WTC11 (cell line): ENCODE data around the gene NT5C1B. TPM values are rescaled to one million over a fixed set of nuclear protein-coding genes. Genes with fewer than 3 reads are reported as not detected.

ENCODE experiments used
- ARID4B ChIP-seq: sonication (generic); formaldehyde crosslinking; IDR thresholded peaks from 2 replicates; pipeline ENCODE4 v1.8.0; 2023; ENCODE audit warnings: missing genetic modification reagents, mild to moderate bottlenecking, borderline replicate concordance
- ATF1 ChIP-seq: sonication (generic); formaldehyde crosslinking; IDR thresholded peaks from 2 replicates; pipeline ENCODE4 v1.8.1; 2023; ENCODE audit warnings: mild to moderate bottlenecking, moderate library complexity, missing genetic modification reagents
- ATF2 ChIP-seq: sonication (generic); formaldehyde crosslinking; IDR thresholded peaks from 2 replicates; pipeline ENCODE4 v1.8.1; 2022; ENCODE audit warnings: low read depth, missing genetic modification reagents, borderline replicate concordance
- CBFB ChIP-seq: sonication (generic); formaldehyde crosslinking; IDR thresholded peaks from 2 replicates; pipeline ENCODE4 v1.8.1; 2022; ENCODE audit warnings: mild to moderate bottlenecking, low read depth, missing genetic modification reagents
- CREB1 ChIP-seq: sonication (generic); formaldehyde crosslinking; IDR thresholded peaks from 2 replicates; pipeline ENCODE4 v1.8.0; 2023; ENCODE audit warnings: mild to moderate bottlenecking, missing genetic modification reagents
- ETV6 ChIP-seq: sonication (generic); formaldehyde crosslinking; IDR thresholded peaks from 2 replicates; pipeline ENCODE4 v1.8.1; 2022; ENCODE audit warnings: mild to moderate bottlenecking, missing genetic modification reagents
- GABPB1 ChIP-seq: sonication (generic); formaldehyde crosslinking; IDR thresholded peaks from 2 replicates; pipeline ENCODE4 v1.8.1; 2023; ENCODE audit warnings: mild to moderate bottlenecking, missing genetic modification reagents
- HMGXB4 ChIP-seq: sonication (generic); formaldehyde crosslinking; IDR thresholded peaks from 2 replicates; pipeline ENCODE4 v1.8.1; 2023; ENCODE audit warnings: mild to moderate bottlenecking, moderate library complexity, missing genetic modification reagents
- IRF2 ChIP-seq: sonication (generic); formaldehyde crosslinking; IDR thresholded peaks from 2 replicates; pipeline ENCODE4 v1.8.0; 2022; ENCODE audit warnings: low read depth, missing genetic modification reagents, borderline replicate concordance
- KAT7 ChIP-seq: sonication (generic); formaldehyde crosslinking; IDR thresholded peaks from 2 replicates; pipeline ENCODE4 v1.8.1; 2023; ENCODE audit warnings: missing genetic modification reagents, mild to moderate bottlenecking, borderline replicate concordance
- MXD4 ChIP-seq: fragments of 250-450 bp; sonication (Bioruptor Pico); IDR thresholded peaks from 2 replicates; pipeline ENCODE4 v1.8.0; 2021; ENCODE audit warnings: mild to moderate bottlenecking, moderate library complexity, borderline replicate concordance
- PRDM15 ChIP-seq: sonication (generic); formaldehyde crosslinking; IDR thresholded peaks from 2 replicates; pipeline ENCODE4 v1.8.0; 2022; ENCODE audit warnings: missing genetic modification reagents
- RORB ChIP-seq: fragments of 250-450 bp; sonication (Bioruptor Pico); IDR thresholded peaks from 2 replicates; pipeline ENCODE4 v1.9.0; 2021; ENCODE audit warnings: mild to moderate bottlenecking
- SMAD3 ChIP-seq: sonication (generic); formaldehyde crosslinking; IDR thresholded peaks from 2 replicates; pipeline ENCODE4 v1.8.0; 2022; ENCODE audit warnings: missing genetic modification reagents, mild to moderate bottlenecking, borderline replicate concordance
- SMAD4 ChIP-seq: sonication (generic); formaldehyde crosslinking; IDR thresholded peaks from 2 replicates; pipeline ENCODE4 v1.8.0; 2022; ENCODE audit warnings: mild to moderate bottlenecking, missing genetic modification reagents
- SP1 ChIP-seq: sonication (generic); formaldehyde crosslinking; conservative IDR thresholded peaks from 2 replicates; pipeline ENCODE4 v1.8.1; 2022; ENCODE audit warnings: missing genetic modification reagents
- TCF7 ChIP-seq: sonication (generic); formaldehyde crosslinking; IDR thresholded peaks from 2 replicates; pipeline ENCODE4 v1.8.0; 2022; ENCODE audit warnings: mild to moderate bottlenecking, low read depth, missing genetic modification reagents, moderate library complexity
- USF1 ChIP-seq: sonication (generic); formaldehyde crosslinking; IDR thresholded peaks from 2 replicates; pipeline ENCODE4 v1.8.0; 2022; ENCODE audit warnings: mild to moderate bottlenecking, missing genetic modification reagents
- ZNF263 ChIP-seq: sonication (generic); formaldehyde crosslinking; IDR thresholded peaks from 2 replicates; pipeline ENCODE4 v1.8.1; 2022; ENCODE audit warnings: low read depth, mild to moderate bottlenecking, moderate library complexity, missing genetic modification reagents
- ZNF317 ChIP-seq: sonication (generic); formaldehyde crosslinking; IDR thresholded peaks from 2 replicates; pipeline ENCODE4 v1.8.1; 2023; ENCODE audit warnings: low read depth, mild to moderate bottlenecking, moderate library complexity, missing genetic modification reagents, borderline replicate concordance
- ZNF396 ChIP-seq: fragments of 250-450 bp; sonication (Bioruptor Pico); IDR thresholded peaks from 2 replicates; pipeline ENCODE4 v1.8.0; 2021; ENCODE audit warnings: mild to moderate bottlenecking, moderate library complexity, borderline replicate concordance
- ZNF416 ChIP-seq: fragments of 250-450 bp; sonication (Bioruptor Pico); IDR thresholded peaks from 2 replicates; pipeline ENCODE4 v1.9.0; 2021; ENCODE audit warnings: mild to moderate bottlenecking, inconsistent platforms
- ZNF512 ChIP-seq: sonication (generic); formaldehyde crosslinking; IDR thresholded peaks from 2 replicates; pipeline ENCODE4 v1.8.1; 2022; ENCODE audit warnings: missing genetic modification reagents, borderline replicate concordance
- total RNA-seq: library from RNA; stranded (reverse); gene quantifications from 3 replicates; pipeline ENCODE4 v1.2.3, GENCODE V29; 2021

NT5C1B gene
- total RNA-seq, 1 experiment from 2014 or later = not detected

GRCh38 chr2:18560031-18560796 lies 29.2 kb downstream of the NT5C1B start, which contains the start of gene RDH14 (continued):
- TF ChIP-seq ETV6 (CRISPR knock-in tag) (no peak), ZNF263 (no peak), USF1 (peak; percentile 62), ATF1 (CRISPR knock-in tag) (0 out of 2 replicates have a peak, but pooled peaks have one; percentile 57), KAT7 (CRISPR knock-in tag) (no peak; the same call in 1 of the 2 replicates), HMGXB4 (peak; percentile 93), TCF7 (CRISPR knock-in tag) (0 out of 2 replicates have a peak, but pooled peaks have one; percentile 27), ZNF396 (CRISPR knock-in tag) (no peak), CBFB (CRISPR knock-in tag) (peak; percentile 84; the same call in 1 of the 2 replicates), CREB1 (CRISPR knock-in tag) (0 out of 2 replicates have a peak, but pooled peaks have one; percentile 72), RORB (no peak), ZNF512 (CRISPR knock-in tag) (no peak), PRDM15 (CRISPR knock-in tag) (no peak; the same call in 1 of the 2 replicates), SMAD4 (CRISPR knock-in tag) (no peak), SP1 (CRISPR knock-in tag) (peak; percentile 73), ATF2 (CRISPR knock-in tag) (no peak), MXD4 (CRISPR knock-in tag) (no peak), ZNF416 (CRISPR knock-in tag) (no peak), IRF2 (CRISPR knock-in tag) (no peak), ZNF317 (CRISPR knock-in tag) (0 out of 2 replicates have a peak, but pooled peaks have one; percentile 10), GABPB1 (CRISPR knock-in tag) (peak; percentile 66), ARID4B (CRISPR knock-in tag) (peak; percentile 64; the same call in 1 of the 2 replicates), SMAD3 (CRISPR knock-in tag) (0 out of 2 replicates have a peak, but pooled peaks have one; percentile 4)
